HG02970 (cell line): ENCODE results near the gene KCNQ2.
A peak's percentile ranks its signal among the peaks of the same experiment; 100 is the strongest.
"Not testable (repeated sequence)": the region's sequence is repeated elsewhere in the genome, so short reads cannot be mapped to it uniquely, and the experiment has no call there.

ENCODE experiments used
- ATAC-seq: cut with Tn5 transposase; IDR thresholded peaks from one replicate; pipeline ENCODE4 v1.9.1; 2021; ENCODE audit warnings: mild to moderate bottlenecking, moderate library complexity, moderate number of reproducible peaks; ENCODE audit not compliant: unreplicated experiment, low FRiP score

Gene KCNQ2

GRCh38 chr20:63471981-63472831 is at the start of gene KCNQ2:
KCNQ2 (minus strand) TSS chr20:63472655; CDS start chr20:63472463, 192 bp downstream.
- no peak for ATAC-seq

GRCh38 chr20:63521602-63522001 is 49.1 kb upstream of the KCNQ2 start:
- no peak for ATAC-seq

GRCh38 chr20:63520934-63521601 is 48.6 kb upstream of the KCNQ2 start:
- peak; percentile 18 for ATAC-seq

GRCh38 chr20:63520504-63520933 is 48.1 kb upstream of the KCNQ2 start, which contains the start of gene PPDPF:
PPDPF (plus strand) TSS chr20:63520765; CDS start chr20:63521309, 544 bp downstream.
- peak; percentile 79 for ATAC-seq

- peak; percentile 37 for ATAC-seq
Measured at GRCh38 chr20:63519668-63520503, 47.4 kb upstream of the KCNQ2 start.

- no peak for ATAC-seq
Measured at GRCh38 chr20:63518946-63519667, 46.7 kb upstream of the KCNQ2 start.

GRCh38 chr20:63518351-63518861 is 46.0 kb upstream of the KCNQ2 start:
- no peak for ATAC-seq

- no peak for ATAC-seq
Measured at GRCh38 chr20:63517376-63518309, 45.2 kb upstream of the KCNQ2 start.

GRCh38 chr20:63514520-63514919 is 42.1 kb upstream of the KCNQ2 start:
- not testable (repeated sequence) for ATAC-seq

- no peak for ATAC-seq
Measured at GRCh38 chr20:63513207-63513606, 40.8 kb upstream of the KCNQ2 start.

- ATAC-seq: no peak
Measured at GRCh38 chr20:63509088-63509564, 36.7 kb upstream of the KCNQ2 start.

GRCh38 chr20:63508072-63508768 is 35.8 kb upstream of the KCNQ2 start:
- no peak for ATAC-seq

GRCh38 chr20:63507083-63507743 is 34.8 kb upstream of the KCNQ2 start:
- no peak for ATAC-seq

- ATAC-seq: no peak
Measured at GRCh38 chr20:63505723-63506122, 33.3 kb upstream of the KCNQ2 start.

- ATAC-seq: no peak
Measured at GRCh38 chr20:63505281-63505680, 32.8 kb upstream of the KCNQ2 start.

- ATAC-seq: no peak
Measured at GRCh38 chr20:63504642-63505041, 32.2 kb upstream of the KCNQ2 start.

- ATAC-seq: no peak
Measured at GRCh38 chr20:63503524-63503923, 31.1 kb upstream of the KCNQ2 start.
